ENCODE measurements around the gene SCN11A. TPM values are rescaled to one million over a fixed set of nuclear protein-coding genes. Genes with fewer than 3 reads are reported as not detected.

The SCN11A gene
- total RNA-seq, 1 experiment from 2014 or later = not detected

- ChIA-PET CTCF (no interaction called here), POLR2A (no interaction called here)
- Mint-ChIP-seq H3K36me3 (ENCODE audit: insufficient read depth, unreplicated experiment) (no peaks in the 10 kb centered on the region), H3K27ac (ENCODE audit: low read depth, unreplicated experiment) (no peak overlapping the region), H3K4me3 (ENCODE audit: unreplicated experiment) (no peak overlapping the region), H3K27me3 (ENCODE audit: insufficient read depth, unreplicated experiment) (peaks cover 38% of the 10 kb centered on the region), H3K9me3 (ENCODE audit: unreplicated experiment) (no peaks in the 10 kb centered on the region), H3K4me1 (ENCODE audit: insufficient read depth, unreplicated experiment) (no peaks in the 10 kb centered on the region)
- BruUV-seq (replicated peaks) = no TSS peak
- DNase-seq (ENCODE audit: unreplicated experiment) = no peak
- TF ChIP-seq, protein P1, sequence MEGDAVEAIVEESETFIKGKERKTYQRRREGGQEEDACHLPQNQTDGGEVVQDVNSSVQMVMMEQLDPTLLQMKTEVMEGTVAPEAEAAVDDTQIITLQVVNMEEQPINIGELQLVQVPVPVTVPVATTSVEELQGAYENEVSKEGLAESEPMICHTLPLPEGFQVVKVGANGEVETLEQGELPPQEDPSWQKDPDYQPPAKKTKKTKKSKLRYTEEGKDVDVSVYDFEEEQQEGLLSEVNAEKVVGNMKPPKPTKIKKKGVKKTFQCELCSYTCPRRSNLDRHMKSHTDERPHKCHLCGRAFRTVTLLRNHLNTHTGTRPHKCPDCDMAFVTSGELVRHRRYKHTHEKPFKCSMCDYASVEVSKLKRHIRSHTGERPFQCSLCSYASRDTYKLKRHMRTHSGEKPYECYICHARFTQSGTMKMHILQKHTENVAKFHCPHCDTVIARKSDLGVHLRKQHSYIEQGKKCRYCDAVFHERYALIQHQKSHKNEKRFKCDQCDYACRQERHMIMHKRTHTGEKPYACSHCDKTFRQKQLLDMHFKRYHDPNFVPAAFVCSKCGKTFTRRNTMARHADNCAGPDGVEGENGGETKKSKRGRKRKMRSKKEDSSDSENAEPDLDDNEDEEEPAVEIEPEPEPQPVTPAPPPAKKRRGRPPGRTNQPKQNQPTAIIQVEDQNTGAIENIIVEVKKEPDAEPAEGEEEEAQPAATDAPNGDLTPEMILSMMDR (IDR thresholded peaks at IDR 0.05; ENCODE audit: unreplicated experiment) = no peak
- intact Hi-C loops (cut with micrococcal nuclease) = no loop called here
Measured at GRCh38 chr3:39024497-39024896, 27.2 kb downstream of the SCN11A start.

DNA sequence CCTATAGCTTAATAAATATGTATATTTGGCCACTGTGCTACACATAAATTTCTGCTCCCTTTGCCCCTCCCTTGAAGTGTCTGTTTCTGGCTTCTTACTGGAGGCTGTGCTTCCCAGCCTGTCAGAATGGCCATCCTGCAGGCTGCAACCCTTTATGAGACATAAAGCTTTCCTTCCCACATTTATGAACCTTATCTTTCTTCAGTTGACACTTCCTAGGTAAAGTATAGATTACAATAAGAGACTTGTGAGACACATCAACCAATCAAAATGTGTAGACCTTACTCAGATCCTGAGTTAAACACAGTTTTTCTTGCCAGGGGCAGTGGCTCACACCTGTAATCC, 29.5 kb downstream of the SCN11A start:
- DNase-seq (ENCODE audit: unreplicated experiment) = no peak
- ChIA-PET POLR2A (no interaction called here), CTCF (interaction anchor here (0.6 to 2.6 kb wide), 3 partner anchors 8 to 374 kb away, joined by 3 to 13 read pairs (median 3); no protein-coding TSS in a partner anchor)
- Mint-ChIP-seq H3K9me3 (ENCODE audit: unreplicated experiment) (no peaks in the 10 kb centered on the region), H3K4me3 (ENCODE audit: unreplicated experiment) (no peak overlapping the region), H3K36me3 (ENCODE audit: insufficient read depth, unreplicated experiment) (no peaks in the 10 kb centered on the region), H3K27ac (ENCODE audit: low read depth, unreplicated experiment) (no peak overlapping the region), H3K4me1 (ENCODE audit: insufficient read depth, unreplicated experiment) (no peaks in the 10 kb centered on the region), H3K27me3 (ENCODE audit: insufficient read depth, unreplicated experiment) (peaks cover 25% of the 10 kb centered on the region)
- BruUV-seq (replicated peaks) = no TSS peak
- intact Hi-C loops (cut with micrococcal nuclease) = no loop called here
- TF ChIP-seq, protein P1 (IDR thresholded peaks at IDR 0.05; ENCODE audit: unreplicated experiment) = no peak

- no TSS peak for BruUV-seq (replicated peaks)
- Mint-ChIP-seq H3K27ac (ENCODE audit: low read depth, unreplicated experiment) (no peak overlapping the region), H3K4me1 (ENCODE audit: insufficient read depth, unreplicated experiment) (no peaks in the 10 kb centered on the region), H3K4me3 (ENCODE audit: unreplicated experiment) (no peak overlapping the region), H3K9me3 (ENCODE audit: unreplicated experiment) (no peaks in the 10 kb centered on the region), H3K27me3 (ENCODE audit: insufficient read depth, unreplicated experiment) (peaks cover 22% of the 10 kb centered on the region), H3K36me3 (ENCODE audit: insufficient read depth, unreplicated experiment) (no peaks in the 10 kb centered on the region)
- CTCF ChIA-PET = interaction anchor here (0.6 to 2.6 kb wide), 7 partner anchors 9 to 526 kb away, joined by 3 to 13 read pairs (median 3); no protein-coding TSS in a partner anchor
- intact Hi-C loops (cut with micrococcal nuclease) = no loop called here
- TF ChIP-seq, protein P1 (IDR thresholded peaks at IDR 0.05; ENCODE audit: unreplicated experiment) = no peak
- DNase-seq (ENCODE audit: unreplicated experiment) = no peak
- POLR2A ChIA-PET = no interaction called here
Measured at GRCh38 chr3:39021465-39022285, 30.1 kb downstream of the SCN11A start.

- Mint-ChIP-seq H3K4me3 (ENCODE audit: unreplicated experiment) (no peak overlapping the region), H3K36me3 (ENCODE audit: insufficient read depth, unreplicated experiment) (no peaks in the 10 kb centered on the region), H3K4me1 (ENCODE audit: insufficient read depth, unreplicated experiment) (no peaks in the 10 kb centered on the region), H3K27ac (ENCODE audit: low read depth, unreplicated experiment) (no peak overlapping the region), H3K27me3 (ENCODE audit: insufficient read depth, unreplicated experiment) (peaks cover 16% of the 10 kb centered on the region), H3K9me3 (ENCODE audit: unreplicated experiment) (no peaks in the 10 kb centered on the region)
- POLR2A ChIA-PET = no interaction called here
- TF ChIP-seq, protein P1 (IDR thresholded peaks at IDR 0.05; ENCODE audit: unreplicated experiment) = no peak
- BruUV-seq (replicated peaks) = no TSS peak
- no peak for DNase-seq (ENCODE audit: unreplicated experiment)
- CTCF ChIA-PET = interaction anchor here (0.6 to 2.6 kb wide), 6 partner anchors 9 to 526 kb away, joined by 3 to 13 read pairs (median 3); no protein-coding TSS in a partner anchor
- intact Hi-C loops (cut with micrococcal nuclease) = no loop called here
Measured at GRCh38 chr3:39021029-39021428, 30.7 kb downstream of the SCN11A start.

All from MCF 10A (cell line).